Endothelial cell (in vitro differentiated cells): ENCODE measurements around the gene BCAS1. TPM values are rescaled to one million over a fixed set of nuclear protein-coding genes. Genes with fewer than 3 reads are reported as not detected.
"Not testable (repeated sequence)": the region's sequence is repeated elsewhere in the genome, so short reads cannot be mapped to it uniquely, and the experiment has no call there.

ENCODE experiments used
- DNase-seq: peaks from one replicate; pipeline ENCODE4 v3.0.0; 2021; ENCODE audit warnings: low spot score
- H3K27ac Mint-ChIP-seq: one replicate; pipeline ENCODE4 v1.8.0; 2021; ENCODE audit warnings: mixed read lengths, inconsistent platforms; ENCODE audit not compliant: unreplicated experiment
- H3K27me3 Mint-ChIP-seq: one replicate; pipeline ENCODE4 v1.8.0; 2021; ENCODE audit warnings: mild to moderate bottlenecking, moderate library complexity, mixed read lengths, inconsistent platforms; ENCODE audit not compliant: unreplicated experiment
- H3K36me3 Mint-ChIP-seq: one replicate; pipeline ENCODE4 v1.8.0; 2021; ENCODE audit warnings: mild to moderate bottlenecking, low read depth, mixed read lengths, inconsistent platforms; ENCODE audit not compliant: unreplicated experiment
- H3K4me1 Mint-ChIP-seq: one replicate; pipeline ENCODE4 v1.8.0; 2021; ENCODE audit warnings: mild to moderate bottlenecking, mixed read lengths, inconsistent platforms; ENCODE audit not compliant: unreplicated experiment
- H3K4me3 Mint-ChIP-seq: one replicate; pipeline ENCODE4 v1.8.0; 2021; ENCODE audit warnings: mild to moderate bottlenecking, mixed read lengths, inconsistent platforms; ENCODE audit not compliant: unreplicated experiment
- H3K9me3 Mint-ChIP-seq: one replicate; pipeline ENCODE4 v1.8.0; 2021; ENCODE audit warnings: mixed read lengths, inconsistent platforms; ENCODE audit not compliant: unreplicated experiment
- CTCF ChIP-seq: fragments of 200-600 bp; sonication (generic); IDR thresholded peaks from one replicate; pipeline ENCODE4 v1.5.0; 2021; ENCODE audit warnings: antibody characterized with exemption; ENCODE audit not compliant: unreplicated experiment
- total RNA-seq: library from RNA; stranded (reverse); fragmentation: NEBNext Ultra II Directional; extraction: Animal tissue kit (Norgen Biotek cat#: 25700); gene quantifications from one replicate; pipeline ENCODE4 v1.2.1, GENCODE V29; 2021; ENCODE audit not compliant: unreplicated experiment

BCAS1 gene
- total RNA-seq, 1 donor from 2014 or later: 0.05 TPM

GRCh38 chr20:53935344-53936084 lies 134.9 kb downstream of the BCAS1 start:
- H3K27ac Mint-ChIP-seq: peak overlapping the region; percentile 98
- no peak for TF ChIP-seq CTCF
- H3K4me3 Mint-ChIP-seq: no peak overlapping the region
- no peaks in the 10 kb centered on the region for H3K36me3 Mint-ChIP-seq
- H3K9me3 Mint-ChIP-seq: no peaks in the 10 kb centered on the region
- H3K27me3 Mint-ChIP-seq: peaks cover 1% of the 10 kb centered on the region
- peaks cover 58% of the 10 kb centered on the region for H3K4me1 Mint-ChIP-seq
- DNase-seq: no peak

DNA sequence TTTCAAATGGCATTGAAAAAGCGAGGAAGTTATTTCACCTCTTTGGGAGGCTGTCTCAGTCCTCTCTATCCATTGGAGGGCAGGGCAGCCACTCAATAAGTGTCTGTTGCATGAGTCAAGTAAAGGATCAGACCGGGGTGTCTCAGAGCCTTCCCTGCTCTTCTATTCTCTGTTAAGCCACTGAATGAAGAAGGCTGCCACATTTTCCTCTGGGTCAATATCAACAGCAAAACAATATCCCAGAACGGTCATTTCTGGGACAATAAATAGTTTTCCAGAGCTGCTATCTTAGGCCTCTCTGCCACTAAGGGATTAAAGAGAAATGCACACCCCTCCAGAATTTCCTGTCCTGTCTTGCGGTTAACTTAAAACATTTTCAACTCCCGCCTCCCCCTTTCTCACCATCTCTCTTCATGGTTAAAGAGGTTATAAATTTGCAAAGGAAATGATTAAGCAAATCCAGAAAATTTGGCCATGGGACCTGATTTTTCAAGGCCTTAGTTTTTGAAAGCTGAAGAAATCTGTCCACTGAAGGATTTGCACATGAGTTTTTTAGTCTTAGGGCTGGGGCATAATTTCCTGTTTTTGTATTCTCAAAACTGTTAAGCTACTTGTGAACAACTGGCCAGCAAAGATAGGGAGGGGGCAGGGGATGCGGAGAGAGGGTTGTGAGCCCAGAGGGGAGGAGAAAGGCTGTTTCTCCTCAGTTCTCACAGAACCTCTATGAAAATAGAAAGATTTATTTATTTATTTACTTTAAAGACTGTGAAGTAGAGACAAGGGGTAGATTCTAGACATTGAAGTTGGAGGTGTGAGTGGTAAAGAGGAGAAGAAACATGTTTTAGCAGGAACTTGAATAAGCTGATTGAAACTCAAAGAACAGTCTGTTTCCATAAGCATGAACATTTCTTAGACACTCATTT lies 135.7 kb downstream of the BCAS1 start:
- DNase-seq: peak; percentile 44
- TF ChIP-seq CTCF: no peak
- peaks cover 1% of the 10 kb centered on the region for H3K27me3 Mint-ChIP-seq
- H3K9me3 Mint-ChIP-seq: no peaks in the 10 kb centered on the region
- H3K27ac Mint-ChIP-seq: peak overlapping the region; percentile 98
- peaks cover 50% of the 10 kb centered on the region for H3K4me1 Mint-ChIP-seq
- H3K36me3 Mint-ChIP-seq: no peaks in the 10 kb centered on the region
- H3K4me3 Mint-ChIP-seq: peak overlapping the region; percentile 13

- Mint-ChIP-seq H3K9me3 (no peaks in the 10 kb centered on the region), H3K4me3 (no peak overlapping the region), H3K36me3 (no peaks in the 10 kb centered on the region), H3K27me3 (peaks cover 1% of the 10 kb centered on the region), H3K4me1 (peaks cover 37% of the 10 kb centered on the region), H3K27ac (peak overlapping the region; percentile 49)
- DNase-seq: no peak
- no peak for TF ChIP-seq CTCF
These were observed 137.1 kb downstream of the BCAS1 start for GRCh38 chr20:53933232-53933846.

GRCh38 chr20:53932655-53933192 lies 137.7 kb downstream of the BCAS1 start:
- H3K27ac Mint-ChIP-seq, H3K4me3 Mint-ChIP-seq, DNase-seq, H3K36me3 Mint-ChIP-seq, H3K9me3 Mint-ChIP-seq, H3K27me3 Mint-ChIP-seq: not testable (repeated sequence)
- H3K4me1 Mint-ChIP-seq: peaks cover 30% of the 10 kb centered on the region

DNA sequence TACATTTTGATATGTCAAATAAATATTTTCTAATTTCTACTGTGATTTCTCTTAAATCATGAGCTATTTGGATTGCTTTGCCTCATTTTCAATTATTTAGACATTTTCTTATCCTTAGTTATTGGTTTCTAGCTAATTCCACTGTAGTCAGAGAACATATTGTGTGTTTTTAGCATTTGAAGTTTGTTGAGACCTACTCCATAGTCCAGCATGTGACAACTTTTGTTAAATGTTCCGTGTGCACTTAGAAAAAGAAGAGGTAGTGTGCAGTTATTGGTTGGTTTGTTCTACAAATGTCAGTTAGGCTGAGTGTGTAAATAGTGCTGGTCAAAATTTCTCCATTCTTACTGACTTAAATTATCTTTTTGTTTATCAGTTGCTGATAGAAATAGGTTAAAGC lies 138.8 kb downstream of the BCAS1 start:
- Mint-ChIP-seq H3K27ac (no peak overlapping the region), H3K27me3 (peaks cover 6% of the 10 kb centered on the region), H3K4me3 (no peak overlapping the region), H3K4me1 (peaks cover 34% of the 10 kb centered on the region), H3K36me3 (no peaks in the 10 kb centered on the region), H3K9me3 (no peaks in the 10 kb centered on the region)
- no peak for TF ChIP-seq CTCF
- no peak for DNase-seq
